Eye (tissue), 1 donor: ENCODE data around the gene LSP1.

ENCODE experiments used
- DNase-seq: peaks from one replicate; pipeline ENCODE4 v3.0.0-alpha.2; 2015

Gene LSP1

GRCh38 chr11:1848640-1849430, 4.0 kb upstream of the LSP1 start:
- DNase-seq: no peak

GRCh38 chr11:1851468-1852180, 1.3 kb upstream of the LSP1 start:
- DNase-seq: no peak

GRCh38 chr11:1852271-1852876, 510 bp upstream of the LSP1 start:
- no peak for DNase-seq

GRCh38 chr11:1853376-1854131, 670 bp downstream of the LSP1 start:
- no peak for DNase-seq

- no peak for DNase-seq
Measured at GRCh38 chr11:1854132-1854948, 1.5 kb downstream of the LSP1 start.

- no peak for DNase-seq
Measured at GRCh38 chr11:1854949-1855885, 2.3 kb downstream of the LSP1 start.

- DNase-seq: no peak
Measured at GRCh38 chr11:1855886-1856265, 3.0 kb downstream of the LSP1 start.

- no peak for DNase-seq
Measured at GRCh38 chr11:1856306-1857005, 3.6 kb downstream of the LSP1 start.

GRCh38 chr11:1857064-1857463, 4.2 kb downstream of the LSP1 start:
- DNase-seq: no peak

- no peak for DNase-seq
Measured at GRCh38 chr11:1858154-1858553, 5.3 kb downstream of the LSP1 start.

GRCh38 chr11:1858576-1858975, 5.7 kb downstream of the LSP1 start:
- no peak for DNase-seq

GRCh38 chr11:1859004-1859403, 6.1 kb downstream of the LSP1 start:
- DNase-seq: no peak

- no peak for DNase-seq
Measured at GRCh38 chr11:1860108-1860507, 7.2 kb downstream of the LSP1 start.

- DNase-seq: no peak
Measured at GRCh38 chr11:1861435-1862411, 8.8 kb downstream of the LSP1 start.

GRCh38 chr11:1862588-1863351, 9.9 kb downstream of the LSP1 start:
- no peak for DNase-seq

GRCh38 chr11:1863352-1864216, 10.7 kb downstream of the LSP1 start:
- DNase-seq: peak; percentile 71

- peak; percentile 42 for DNase-seq
Measured at GRCh38 chr11:1864231-1864630, 11.3 kb downstream of the LSP1 start.
